Inflammatory macrophage treated with lipopolysaccharide for 4 hours (primary cell): ENCODE results near the gene CMTM2.
"Not testable (repeated sequence)": the region's sequence is repeated elsewhere in the genome, so short reads cannot be mapped to it uniquely, and the experiment has no call there.

Experiments used
- DNase-seq: peaks from one replicate; pipeline ENCODE4 v3.0.0-alpha.2; 2020

CMTM2 gene

GRCh38 chr16:66587881-66588600 lies 8.8 kb downstream of the CMTM2 start:
- DNase-seq, result no peak

- peak; percentile 60 for DNase-seq
Measured at GRCh38 chr16:66588981-66589713, 9.9 kb downstream of the CMTM2 start.

GRCh38 chr16:66590322-66590721 lies 11.1 kb downstream of the CMTM2 start:
- peak; percentile 69 for DNase-seq

GRCh38 chr16:66591018-66591417 lies 11.8 kb downstream of the CMTM2 start:
- DNase-seq, result no peak

- DNase-seq, result no peak
Measured at GRCh38 chr16:66592241-66592640, 13.0 kb downstream of the CMTM2 start.

- no peak for DNase-seq
Measured at GRCh38 chr16:66592814-66593213, 13.6 kb downstream of the CMTM2 start.

- DNase-seq, result peak; percentile 87
Measured at GRCh38 chr16:66594739-66595138, 15.5 kb downstream of the CMTM2 start.

- not testable (repeated sequence) for DNase-seq
Measured at GRCh38 chr16:66596559-66596958, 17.3 kb downstream of the CMTM2 start.

- DNase-seq, result peak; percentile 18
Measured at GRCh38 chr16:66596986-66597848, 18.0 kb downstream of the CMTM2 start.

- DNase-seq, result peak; percentile 78
Measured at GRCh38 chr16:66598111-66598510, 18.8 kb downstream of the CMTM2 start.

- DNase-seq, result no peak
Measured at GRCh38 chr16:66599726-66600125, 20.5 kb downstream of the CMTM2 start.

GRCh38 chr16:66600477-66600876 lies 21.2 kb downstream of the CMTM2 start:
- no peak for DNase-seq

GRCh38 chr16:66601471-66601870 lies 22.2 kb downstream of the CMTM2 start:
- no peak for DNase-seq

- DNase-seq, result peak; percentile 14
Measured at GRCh38 chr16:66603537-66604375, 24.5 kb downstream of the CMTM2 start.

- DNase-seq, result peak; percentile 67
Measured at GRCh38 chr16:66604376-66605176, 25.3 kb downstream of the CMTM2 start, which contains the start of gene CMTM3. Gene CMTM3, plus strand, starts transcription at chr16:66604704. Its CDS starts 102 bp downstream, at chr16:66604806.

- DNase-seq, result peak; percentile 55
Measured at GRCh38 chr16:66605177-66605978, 26.1 kb downstream of the CMTM2 start.

GRCh38 chr16:66605979-66606751 lies 26.9 kb downstream of the CMTM2 start:
- DNase-seq, result peak; percentile 73

GRCh38 chr16:66608241-66609138 lies 29.2 kb downstream of the CMTM2 start:
- peak; percentile 54 for DNase-seq

- no peak for DNase-seq
Measured at GRCh38 chr16:66609139-66609510, 29.9 kb downstream of the CMTM2 start.
